ENCODE measurements around the gene SPP1.

GRCh38 chr4:87985887-87986200 is 10.3 kb downstream of the SPP1 start:
- TF ChIP-seq CTCF (IDR thresholded peaks at IDR 0.05 in 4 of 5, conservative IDR thresholded peaks at IDR 0.05 in 1 of 5) (no peak), POLR2A (IDR thresholded peaks at IDR 0.05) (no peak)

All from gastrocnemius medialis (tissue), 4 donors.